Measurements from ENCODE around the gene PIGU.
"Not testable (repeated sequence)": the region's sequence is repeated elsewhere in the genome, so short reads cannot be mapped to it uniquely, and the experiment has no call there.

Gene PIGU

DNA sequence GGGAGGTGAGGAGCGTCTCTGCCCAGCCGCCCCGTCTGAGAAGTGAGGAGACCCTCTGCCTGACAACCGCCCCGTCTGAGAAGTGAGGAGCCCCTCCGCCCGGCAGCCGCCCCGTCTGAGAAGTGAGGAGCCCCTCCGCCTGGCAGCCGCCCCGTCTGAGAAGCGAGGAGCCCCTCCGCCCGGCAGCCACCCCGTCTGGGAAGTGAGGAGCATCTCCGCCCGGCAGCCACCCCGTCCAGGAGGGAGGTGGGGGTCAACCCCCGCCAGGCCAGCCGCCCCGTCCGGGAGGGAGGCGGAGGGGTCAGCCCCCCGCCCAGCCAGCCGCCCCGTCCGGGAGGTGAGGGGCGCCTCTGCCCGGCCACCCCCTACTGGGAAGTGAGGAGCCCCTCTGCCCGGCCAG is 18.2 kb downstream of the PIGU start:
- not testable (repeated sequence) for DNase-seq

- no peak for DNase-seq
Measured at GRCh38 chr20:34654207-34654744, 22.6 kb downstream of the PIGU start.

DNA sequence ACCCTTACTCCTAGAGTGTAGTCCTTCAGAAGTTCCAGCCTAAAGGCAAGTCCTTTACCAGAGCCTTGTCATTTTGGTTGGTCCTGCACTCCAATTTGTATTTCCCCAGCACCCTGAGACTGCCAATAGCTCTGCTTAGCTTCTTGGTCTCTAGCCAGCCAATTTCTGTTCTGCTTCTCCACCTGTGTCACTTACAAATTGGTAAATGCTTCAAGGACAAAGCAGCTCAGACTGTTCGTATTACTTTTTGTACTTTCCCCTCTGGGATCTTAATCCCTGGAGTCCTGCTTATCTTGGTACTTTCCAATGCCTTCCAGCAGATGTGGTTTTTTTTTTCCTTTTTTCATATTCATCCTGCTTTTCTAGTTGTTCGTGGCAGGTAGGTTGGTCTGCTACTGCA is 25.7 kb downstream of the PIGU start:
- no peak for DNase-seq

GRCh38 chr20:34647737-34648136 is 29.2 kb downstream of the PIGU start:
- DNase-seq, result no peak

DNA sequence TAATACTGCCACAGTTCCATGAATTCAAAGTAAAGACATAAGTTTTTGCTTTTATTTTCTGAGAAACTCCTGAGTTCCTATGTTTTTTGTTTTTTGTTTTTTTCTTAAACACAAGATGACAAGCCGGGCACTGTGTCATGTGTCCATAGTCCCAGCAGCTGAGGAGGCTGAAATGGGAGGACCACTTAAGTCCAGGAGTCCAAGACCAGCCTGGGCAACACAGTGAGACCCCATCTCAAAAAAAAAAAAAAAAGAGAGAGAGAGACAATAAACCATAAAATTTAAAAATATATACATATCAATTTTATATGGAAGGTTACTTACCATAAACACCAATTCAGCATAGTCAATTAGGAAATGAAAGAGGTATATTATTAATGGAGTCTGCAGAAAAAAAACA is 31.9 kb downstream of the PIGU start:
- no peak for DNase-seq

- no peak for DNase-seq
Measured at GRCh38 chr20:34644345-34644744, 32.5 kb downstream of the PIGU start.

DNA sequence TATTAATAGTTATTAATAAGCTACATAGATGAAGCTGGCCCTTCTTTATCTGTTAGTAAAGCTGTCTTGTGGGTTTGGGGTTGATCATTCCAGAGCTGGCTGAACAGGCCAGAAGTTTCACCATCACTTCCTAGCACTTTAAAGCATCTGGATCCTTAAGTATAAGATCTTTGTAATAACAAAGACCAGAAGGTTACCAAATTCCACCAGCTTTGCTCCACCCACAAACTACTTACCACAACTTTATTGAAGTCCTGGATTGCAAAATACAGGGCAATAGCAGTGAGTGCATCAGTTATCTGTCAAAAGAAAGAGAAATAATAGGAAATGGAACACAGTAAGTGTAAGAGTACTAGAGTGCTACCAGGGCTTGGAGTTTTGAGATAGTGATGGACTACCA is 33.0 kb downstream of the PIGU start:
- peak; percentile 99 for DNase-seq

- peak; percentile 73 for DNase-seq
Measured at GRCh38 chr20:34642009-34642408, 34.9 kb downstream of the PIGU start.

GRCh38 chr20:34639755-34640222 is 37.1 kb downstream of the PIGU start:
- DNase-seq, result no peak

- DNase-seq, result no peak
Measured at GRCh38 chr20:34638532-34638931, 38.4 kb downstream of the PIGU start.

DNA sequence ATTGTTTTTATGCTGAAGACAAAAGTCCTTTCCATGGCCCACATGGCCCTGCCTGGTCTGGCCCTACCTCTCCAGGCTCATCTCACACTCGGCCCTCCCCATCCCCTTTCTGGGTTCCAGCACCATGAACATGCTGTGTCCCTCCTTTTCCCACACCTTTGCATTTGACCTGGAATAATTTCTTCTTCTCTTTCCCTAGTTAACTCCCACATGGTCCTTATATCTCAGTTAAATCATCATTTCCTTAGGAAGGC is 38.9 kb downstream of the PIGU start:
- DNase-seq, result no peak

DNA sequence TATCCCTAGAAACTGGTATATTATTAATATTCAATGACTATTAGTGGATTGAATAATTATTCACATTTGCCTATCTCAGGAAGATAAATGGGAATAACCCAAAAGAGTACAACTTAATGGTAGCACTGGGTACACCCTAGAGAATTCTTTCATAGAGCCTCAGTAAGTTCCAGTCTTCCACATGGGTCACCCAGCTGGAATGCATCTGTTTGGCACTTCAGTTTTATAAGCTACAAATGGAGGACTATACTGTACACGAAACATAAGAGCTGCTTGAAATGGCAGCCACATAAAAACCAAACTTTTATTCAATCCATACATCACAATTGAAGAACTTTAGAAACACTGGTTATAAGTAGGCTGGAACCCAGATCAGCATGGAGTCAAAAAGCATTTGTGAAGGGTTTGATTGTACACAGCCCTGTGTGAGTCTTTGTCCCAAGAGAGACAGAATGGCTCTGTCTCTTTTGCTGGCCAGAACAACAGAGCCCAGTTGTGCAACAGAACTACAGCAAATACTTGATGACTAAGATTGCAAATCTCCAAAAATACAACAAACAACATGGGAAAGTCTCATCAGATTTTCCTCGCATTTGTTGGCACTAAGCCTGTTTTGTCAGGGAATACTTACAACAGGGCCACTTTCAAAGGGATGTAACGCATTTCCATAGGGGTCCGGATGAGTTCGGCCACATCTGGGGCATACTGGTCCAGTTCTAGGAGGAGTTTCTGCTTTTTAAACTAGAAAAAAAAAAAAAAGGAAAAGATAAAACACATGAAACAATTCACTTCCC is 39.5 kb downstream of the PIGU start:
- no peak for DNase-seq

DNA sequence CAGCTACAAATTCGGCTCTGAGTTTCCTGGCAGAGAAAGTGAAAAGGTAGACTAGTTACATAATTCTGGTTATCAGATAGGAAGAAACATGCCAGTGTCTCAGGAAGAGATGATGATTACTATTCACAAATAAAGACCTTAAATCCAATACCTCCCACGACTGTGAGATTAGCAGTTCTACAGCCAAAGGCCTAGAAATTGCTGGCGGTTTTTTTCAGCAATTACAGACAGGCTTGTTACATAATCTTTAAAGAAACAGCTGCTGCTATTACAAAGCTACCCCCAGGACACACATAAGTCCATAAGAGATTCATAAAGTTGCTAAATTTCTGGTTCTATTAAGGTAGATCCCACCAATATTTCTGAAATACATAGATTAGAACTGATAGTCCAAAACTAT is 40.2 kb downstream of the PIGU start:
- peak; percentile 56 for DNase-seq

- DNase-seq, result no peak
Measured at GRCh38 chr20:34634392-34634791, 42.5 kb downstream of the PIGU start.

DNA sequence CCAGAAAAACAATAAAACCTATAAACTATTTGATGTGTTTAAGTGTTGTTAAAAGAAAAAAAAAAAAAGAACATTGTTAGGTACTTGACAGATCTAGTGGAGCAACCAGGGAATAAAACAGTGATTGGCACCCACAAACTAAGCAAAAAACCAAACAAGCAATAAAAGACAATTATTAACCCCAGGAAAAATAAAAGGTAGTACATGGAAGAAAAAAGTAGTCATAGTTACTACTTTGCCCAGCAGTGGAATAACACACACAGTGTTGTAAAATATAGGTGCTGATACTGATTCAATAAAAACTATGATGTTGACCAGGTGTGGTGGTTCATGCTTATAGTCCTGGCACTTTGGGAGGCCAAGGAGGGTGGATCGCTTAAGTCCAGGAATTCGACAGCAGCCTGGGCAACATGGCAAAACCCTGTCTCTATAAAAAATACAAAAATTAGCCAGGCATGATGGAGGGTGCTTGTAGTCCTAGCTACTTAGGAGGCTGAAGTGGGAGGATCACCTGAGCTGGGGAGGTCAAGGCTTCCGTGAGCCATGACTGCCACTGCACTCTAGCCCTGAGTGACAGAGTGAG is 43.9 kb downstream of the PIGU start:
- DNase-seq, result no peak

GRCh38 chr20:34629904-34630303 is 47.0 kb downstream of the PIGU start:
- no peak for DNase-seq

- no peak for DNase-seq
Measured at GRCh38 chr20:34629342-34629741, 47.5 kb downstream of the PIGU start.

DNA sequence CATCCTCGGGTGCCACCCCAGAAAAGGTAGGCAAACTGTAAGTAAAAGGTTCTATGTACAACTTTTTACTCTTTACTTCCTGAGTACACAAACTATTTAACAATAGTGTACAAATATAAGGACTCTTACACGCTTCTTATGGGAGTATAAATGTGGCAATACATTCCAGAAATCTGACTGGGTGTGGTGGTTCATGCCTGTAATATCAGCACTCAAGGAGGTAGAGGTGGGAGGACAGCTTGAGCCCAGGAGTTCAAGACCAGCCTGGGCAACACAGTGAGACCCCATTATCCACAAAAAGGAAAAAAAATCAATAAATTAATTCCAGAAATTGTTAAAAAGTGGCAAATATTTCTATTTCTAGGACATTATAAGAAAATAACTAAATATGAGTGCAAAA is 48.9 kb downstream of the PIGU start:
- DNase-seq, result no peak

DNA sequence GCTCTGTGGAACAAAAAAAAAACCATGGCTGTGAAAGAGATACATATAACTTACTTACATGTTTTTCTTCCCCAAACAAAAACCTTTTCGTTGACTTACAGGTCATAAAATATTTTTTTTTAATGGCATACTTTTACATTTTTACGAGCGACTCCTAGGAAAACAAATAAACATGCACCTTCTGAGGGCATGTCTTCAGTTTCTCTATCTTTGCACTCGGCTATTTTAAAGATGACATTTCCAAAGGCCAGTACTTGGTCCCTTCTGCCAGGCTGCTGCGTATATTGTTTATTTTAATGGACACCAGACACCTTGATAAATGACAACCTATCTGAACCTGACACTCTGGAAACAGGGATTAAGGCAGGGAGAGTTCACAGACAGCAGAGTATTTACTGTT is 49.4 kb downstream of the PIGU start:
- DNase-seq, result no peak

GRCh38 chr20:34626992-34627391 is 49.9 kb downstream of the PIGU start:
- DNase-seq, result peak; percentile 22

GRCh38 chr20:34624629-34625028 is 52.3 kb downstream of the PIGU start:
- no peak for DNase-seq

GRCh38 chr20:34622821-34623451 is 54.0 kb downstream of the PIGU start:
- peak; percentile 74 for DNase-seq

- DNase-seq, result no peak
Measured at GRCh38 chr20:34621383-34622367, 55.2 kb downstream of the PIGU start.
